Omental fat pad (tissue), 4 donors: Measurements from ENCODE around the gene TMEM120B. TPM values are rescaled to one million over a fixed set of nuclear protein-coding genes. Genes with fewer than 3 reads are reported as not detected.
"Not testable (repeated sequence)": the region's sequence is repeated elsewhere in the genome, so short reads cannot be mapped to it uniquely, and the experiment has no call there.

ENCODE experiments used
- ATAC-seq: fragments of 150-250 bp; one replicate; pipeline ENCODE4 v1.9.1; 2016; ENCODE audit warnings: mild to moderate bottlenecking, moderate library complexity; ENCODE audit not compliant: low FRiP score
- DNase-seq: peaks from one replicate; pipeline ENCODE4 v3.0.0-alpha.2; 2019; ENCODE audit warnings: low spot score
- total RNA-seq, 4 donors: library from RNA; depleted of rRNA; stranded (reverse); fragments of >200 nt; gene quantifications; one replicate each; pipeline ENCODE4 v1.1.0, GENCODE V29; 2016
- TF ChIP-seq, protein P1 (sequence below), 3 donors: fragments of 450-650 bp; IDR thresholded peaks; one replicate each; pipeline ENCODE4 v1.5.1; 2016 to 2017; ENCODE audit warnings: antibody characterized with exemption in 3 of 3, mild to moderate bottlenecking in 3 of 3, moderate library complexity in 2 of 3

The TMEM120B gene
- total RNA-seq, 4 donors from 2014 or later, result 4.9 to 10.7 (median 5.7) TPM

GRCh38 chr12:121678305-121678704 is 34.2 kb upstream of the TMEM120B start:
- TF ChIP-seq, protein P1, sequence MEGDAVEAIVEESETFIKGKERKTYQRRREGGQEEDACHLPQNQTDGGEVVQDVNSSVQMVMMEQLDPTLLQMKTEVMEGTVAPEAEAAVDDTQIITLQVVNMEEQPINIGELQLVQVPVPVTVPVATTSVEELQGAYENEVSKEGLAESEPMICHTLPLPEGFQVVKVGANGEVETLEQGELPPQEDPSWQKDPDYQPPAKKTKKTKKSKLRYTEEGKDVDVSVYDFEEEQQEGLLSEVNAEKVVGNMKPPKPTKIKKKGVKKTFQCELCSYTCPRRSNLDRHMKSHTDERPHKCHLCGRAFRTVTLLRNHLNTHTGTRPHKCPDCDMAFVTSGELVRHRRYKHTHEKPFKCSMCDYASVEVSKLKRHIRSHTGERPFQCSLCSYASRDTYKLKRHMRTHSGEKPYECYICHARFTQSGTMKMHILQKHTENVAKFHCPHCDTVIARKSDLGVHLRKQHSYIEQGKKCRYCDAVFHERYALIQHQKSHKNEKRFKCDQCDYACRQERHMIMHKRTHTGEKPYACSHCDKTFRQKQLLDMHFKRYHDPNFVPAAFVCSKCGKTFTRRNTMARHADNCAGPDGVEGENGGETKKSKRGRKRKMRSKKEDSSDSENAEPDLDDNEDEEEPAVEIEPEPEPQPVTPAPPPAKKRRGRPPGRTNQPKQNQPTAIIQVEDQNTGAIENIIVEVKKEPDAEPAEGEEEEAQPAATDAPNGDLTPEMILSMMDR (IDR thresholded peaks at IDR 0.05), result no peak
- DNase-seq (no peak), ATAC-seq (no peak)

GRCh38 chr12:121678716-121679300 is 33.7 kb upstream of the TMEM120B start:
- ATAC-seq, result no peak
- TF ChIP-seq, protein P1 (IDR thresholded peaks at IDR 0.05), result no peak
- DNase-seq, result no peak

DNA sequence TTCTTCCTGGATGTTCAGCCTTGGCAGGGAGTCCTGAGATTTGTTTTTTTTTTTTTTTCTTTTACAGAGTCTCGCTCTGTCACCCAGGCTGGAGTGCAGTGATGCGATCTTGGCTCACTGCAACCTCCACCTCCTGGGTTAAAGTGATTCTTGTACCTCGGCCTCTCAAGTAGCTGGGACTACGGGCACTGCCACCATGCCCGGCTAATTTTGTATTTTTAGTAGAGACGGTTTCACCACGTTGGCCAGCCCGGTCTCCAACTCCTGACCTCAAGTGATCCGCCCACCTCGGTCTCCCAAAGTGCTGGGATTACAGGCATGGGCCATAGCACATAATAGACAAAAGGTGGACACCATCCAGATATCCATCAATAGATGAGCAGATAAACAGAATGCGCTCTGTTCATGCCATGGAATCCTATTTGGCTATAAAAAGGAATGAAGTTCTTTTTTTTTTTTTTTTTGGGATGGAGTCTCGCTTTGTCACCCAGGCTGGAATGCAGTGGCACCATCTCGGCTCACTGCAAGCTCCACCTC is 32.8 kb upstream of the TMEM120B start:
- not testable (repeated sequence) for DNase-seq

DNA sequence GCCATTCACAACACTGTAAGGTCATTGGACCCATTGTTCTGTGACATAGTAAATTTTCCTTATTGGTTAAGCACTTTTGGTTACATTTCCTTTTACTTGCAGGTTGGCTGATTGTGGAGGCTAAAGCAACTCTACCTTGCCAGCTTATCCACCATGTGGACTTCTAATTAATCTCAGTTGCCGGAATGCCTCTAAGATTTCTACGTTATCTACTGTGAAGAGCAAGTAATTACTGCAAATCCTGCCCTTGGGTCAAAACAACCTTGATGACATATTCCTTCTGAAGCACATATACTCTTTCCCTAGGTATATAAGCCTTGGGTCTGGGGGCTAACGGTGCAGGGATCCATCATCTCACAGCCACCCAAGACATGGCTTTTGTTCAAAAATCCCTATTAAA is 23.6 kb upstream of the TMEM120B start:
- ATAC-seq (no peak), DNase-seq (no peak)
- TF ChIP-seq, protein P1 (IDR thresholded peaks at IDR 0.05), result no peak

More for the DNA sequence above, 32.8 kb upstream of the TMEM120B start:
- not testable (repeated sequence) for ATAC-seq

GRCh38 chr12:121689430-121689829 is 23.1 kb upstream of the TMEM120B start:
- no peak for DNase-seq
- TF ChIP-seq, protein P1 (IDR thresholded peaks at IDR 0.05), result no peak
- ATAC-seq, result no peak

DNA sequence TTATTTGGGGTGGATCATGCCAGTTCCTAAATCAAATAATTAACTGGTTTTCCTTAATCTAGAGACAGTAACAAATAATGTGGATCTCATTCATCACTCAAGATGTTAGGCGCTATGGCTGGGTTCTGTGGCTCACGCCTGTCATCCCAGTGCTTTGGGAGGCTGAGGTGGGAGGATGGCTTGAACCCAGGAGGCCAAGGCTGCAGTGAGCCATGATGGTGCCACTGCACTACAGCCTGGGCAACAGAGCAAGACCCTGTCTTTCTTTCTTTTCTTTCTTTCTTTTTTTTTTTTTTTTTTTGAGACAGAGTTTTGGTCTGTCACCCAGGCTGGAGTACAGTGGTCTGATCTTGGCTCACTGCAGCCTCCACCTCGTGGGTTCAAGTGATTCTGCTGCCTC is 19.8 kb upstream of the TMEM120B start:
- ATAC-seq, DNase-seq: not testable (repeated sequence)

- TF ChIP-seq, protein P1 (IDR thresholded peaks at IDR 0.05), result no peak
- DNase-seq (no peak), ATAC-seq (no peak)
Observed at GRCh38 chr12:121693155-121693687, 19.3 kb upstream of the TMEM120B start.

GRCh38 chr12:121697093-121697698 is 15.4 kb upstream of the TMEM120B start:
- TF ChIP-seq, protein P1 (IDR thresholded peaks at IDR 0.05), result no peak
- no peak for DNase-seq
- ATAC-seq, result no peak

- ATAC-seq, DNase-seq: not testable (repeated sequence)
Observed at GRCh38 chr12:121697861-121698260, 14.7 kb upstream of the TMEM120B start.
